ENCODE data around the gene WWOX. TPM values are rescaled to one million over a fixed set of nuclear protein-coding genes. Genes with fewer than 3 reads are reported as not detected.

Gene WWOX
- total RNA-seq, 2 experiments from 2014 or later, result 19.1 to 23.7 TPM

DNA sequence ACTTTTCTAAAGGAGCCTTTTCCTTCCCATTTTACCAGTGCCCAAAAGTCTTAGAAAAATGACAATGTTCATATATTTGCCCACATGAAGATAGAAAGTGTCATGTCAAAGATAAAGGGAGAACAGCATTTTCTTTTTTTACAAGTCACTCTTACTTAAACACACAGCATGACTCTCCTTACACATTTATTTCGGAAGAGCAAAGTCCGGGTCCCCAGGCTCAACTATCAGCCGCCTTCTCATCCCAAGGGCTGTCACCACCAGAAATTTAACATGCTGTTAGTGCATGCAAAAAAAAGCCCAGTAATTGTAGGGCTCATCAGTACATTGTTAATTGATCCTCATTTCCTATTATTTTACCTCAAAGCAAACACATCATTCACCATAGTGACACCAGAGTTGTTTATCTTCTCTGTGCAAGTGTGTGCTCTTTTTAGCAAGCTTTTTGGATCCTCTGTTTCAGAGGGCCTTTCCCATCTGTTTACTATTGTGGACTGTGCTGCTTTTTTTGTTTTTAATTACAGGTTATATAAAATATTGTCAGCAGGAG, 560.3 kb downstream of the WWOX start:
- intact Hi-C loops (cut with micrococcal nuclease), result no loop called here
- Mint-ChIP-seq H3K27ac (no peak overlapping the region), H3K9me3 (no peaks in the 10 kb centered on the region), H3K4me1 (ENCODE audit: low read depth) (no peaks in the 10 kb centered on the region), H3K36me3 (ENCODE audit: low read depth) (no peaks in the 10 kb centered on the region), H3K27me3 (peaks cover 1% of the 10 kb centered on the region), H3K4me3 (no peak overlapping the region)
- DNase-seq (no peak), ATAC-seq (no peak)
- POLR2A ChIA-PET, result no interaction called here
- TF ChIP-seq CTCF (IDR thresholded peaks at IDR 0.05), result no peak
- CTCF ChIA-PET, result no interaction called here

GRCh38 chr16:78660795-78661194, 561.3 kb downstream of the WWOX start:
- H3K4me3 Mint-ChIP-seq, result no peak overlapping the region
- intact Hi-C loops (cut with micrococcal nuclease), result no loop called here
- DNase-seq, result no peak
- ATAC-seq, result no peak
- ChIA-PET CTCF (interaction anchor here (1.2 kb wide), 1 partner anchor 15 kb away, joined by 3 read pairs; no protein-coding TSS in a partner anchor), POLR2A (no interaction called here)
- H3K27ac Mint-ChIP-seq, result no peak overlapping the region
- H3K36me3 Mint-ChIP-seq (ENCODE audit: low read depth), result no peaks in the 10 kb centered on the region
- no peaks in the 10 kb centered on the region for H3K9me3 Mint-ChIP-seq
- no peaks in the 10 kb centered on the region for H3K4me1 Mint-ChIP-seq (ENCODE audit: low read depth)
- H3K27me3 Mint-ChIP-seq, result peaks cover 1% of the 10 kb centered on the region
- no peak for TF ChIP-seq CTCF (IDR thresholded peaks at IDR 0.05)

DNA sequence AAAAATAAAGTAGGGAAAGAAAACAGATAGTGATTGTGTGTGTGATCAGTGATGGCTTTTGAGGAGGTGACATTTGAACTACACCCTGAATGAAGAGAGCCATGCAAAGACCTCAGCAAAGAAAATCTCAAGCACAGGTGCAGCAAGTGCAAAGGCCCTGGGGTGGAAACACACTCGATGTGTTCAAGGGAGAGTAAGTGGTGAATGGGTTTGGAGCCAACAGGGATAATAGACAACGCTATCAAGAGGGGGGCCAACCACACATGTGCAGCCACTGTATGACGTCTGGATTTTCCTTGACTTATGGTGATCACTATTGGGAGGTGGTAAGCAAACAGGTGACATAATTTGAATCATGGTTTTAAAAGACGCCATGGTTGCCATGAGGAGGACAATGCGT, 564.2 kb downstream of the WWOX start:
- no peak for ATAC-seq
- CTCF ChIA-PET, result no interaction called here
- no peaks in the 10 kb centered on the region for H3K9me3 Mint-ChIP-seq
- POLR2A ChIA-PET, result no interaction called here
- no peak overlapping the region for H3K4me3 Mint-ChIP-seq
- intact Hi-C loops (cut with micrococcal nuclease), result no loop called here
- H3K27ac Mint-ChIP-seq, result no peak overlapping the region
- TF ChIP-seq CTCF (IDR thresholded peaks at IDR 0.05), result no peak
- DNase-seq, result no peak
- H3K4me1 Mint-ChIP-seq (ENCODE audit: low read depth), result no peaks in the 10 kb centered on the region
- H3K36me3 Mint-ChIP-seq (ENCODE audit: low read depth), result no peaks in the 10 kb centered on the region
- H3K27me3 Mint-ChIP-seq, result no peaks in the 10 kb centered on the region

DNA sequence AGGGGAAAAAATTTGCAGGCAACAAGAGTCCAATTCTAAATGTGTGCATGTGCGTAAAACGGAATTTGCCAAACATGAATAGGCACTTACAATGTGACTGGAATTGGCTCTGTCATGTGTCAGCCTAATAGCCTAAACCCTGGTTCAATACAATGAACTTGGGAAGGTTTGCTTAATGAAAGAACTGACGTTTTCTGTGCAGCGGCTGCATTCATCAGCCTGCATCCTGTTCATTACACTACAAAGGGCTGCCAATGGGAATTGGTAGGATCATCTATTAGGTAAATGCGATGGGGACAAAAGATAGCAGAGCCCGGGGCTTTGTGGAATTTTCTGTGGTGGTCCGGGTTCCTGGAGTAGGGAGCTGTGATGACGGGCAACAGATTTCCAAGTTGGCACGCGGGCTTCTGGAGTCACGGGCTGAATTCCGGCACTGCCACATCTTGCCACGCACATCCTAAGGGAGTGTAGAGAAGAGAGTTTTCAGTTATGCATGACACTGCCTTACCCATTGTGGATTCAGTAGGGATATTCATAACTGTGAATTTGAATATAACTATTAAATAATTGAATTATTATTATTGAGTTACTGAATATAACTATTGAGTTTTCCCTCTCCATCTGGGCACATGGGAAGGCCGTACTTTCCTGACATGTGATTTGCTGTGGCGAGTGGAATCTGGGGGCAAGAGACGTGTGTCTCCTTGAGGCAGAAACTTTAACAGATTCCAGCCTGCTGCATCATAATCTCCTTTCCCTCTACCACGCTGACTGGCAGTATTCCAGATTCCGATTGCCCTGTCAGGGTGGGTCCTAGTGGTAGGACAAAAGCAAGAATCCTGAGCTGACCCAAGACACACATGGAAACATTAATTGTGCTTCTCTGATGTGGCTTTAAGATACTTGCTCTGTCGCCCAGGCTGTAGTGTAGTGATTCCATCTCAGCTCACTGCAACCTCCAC, 565.6 kb downstream of the WWOX start:
- intact Hi-C loops (cut with micrococcal nuclease), result no loop called here
- Mint-ChIP-seq H3K9me3 (no peaks in the 10 kb centered on the region), H3K27ac (no peak overlapping the region), H3K36me3 (ENCODE audit: low read depth) (no peaks in the 10 kb centered on the region), H3K4me1 (ENCODE audit: low read depth) (no peaks in the 10 kb centered on the region), H3K4me3 (no peak overlapping the region), H3K27me3 (no peaks in the 10 kb centered on the region)
- POLR2A ChIA-PET, result no interaction called here
- no peak for TF ChIP-seq CTCF (IDR thresholded peaks at IDR 0.05)
- DNase-seq (no peak), ATAC-seq (no peak)
- CTCF ChIA-PET, result no interaction called here

- TF ChIP-seq CTCF (IDR thresholded peaks at IDR 0.05), result no peak
- Mint-ChIP-seq H3K4me1 (ENCODE audit: low read depth) (no peaks in the 10 kb centered on the region), H3K4me3 (no peak overlapping the region), H3K36me3 (ENCODE audit: low read depth) (no peaks in the 10 kb centered on the region), H3K27me3 (no peaks in the 10 kb centered on the region), H3K9me3 (no peaks in the 10 kb centered on the region), H3K27ac (no peak overlapping the region)
- ChIA-PET CTCF (no interaction called here), POLR2A (no interaction called here)
- DNase-seq, result no peak
- no peak for ATAC-seq
- intact Hi-C loops (cut with micrococcal nuclease), result no loop called here
Measured at GRCh38 chr16:78666318-78666717, 566.9 kb downstream of the WWOX start.

Data from activated CD8-positive, alpha-beta T cell treated with anti-CD3 and anti-CD28 coated beads for 36 hours (primary cell).